OCI-M1 (cell line): ENCODE data around the gene SLC35F1.

ENCODE experiments used
- DNase-seq: peaks from one replicate; lab custom pipeline; 2025; lab: John Stamatoyannopoulos, UW

SLC35F1 gene

DNA sequence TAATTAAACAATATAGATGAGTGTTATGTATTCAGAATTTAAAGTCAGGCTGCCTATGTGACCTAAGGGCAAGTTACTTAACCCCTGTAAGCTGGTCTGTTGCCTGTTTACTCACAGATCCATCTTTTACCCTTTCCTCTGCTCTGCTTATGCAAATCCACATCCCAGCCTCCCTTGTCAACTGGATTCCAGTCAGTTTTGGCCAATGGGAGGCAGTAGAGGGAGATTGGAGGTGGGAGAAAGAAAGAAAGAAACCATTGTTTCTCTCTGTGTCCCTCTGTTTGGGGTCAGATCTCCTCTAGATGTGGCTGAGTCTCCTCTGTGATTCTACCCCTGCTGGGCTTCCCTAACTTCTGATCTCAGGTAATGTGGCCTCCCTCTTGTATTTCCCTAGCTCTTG lies 374.2 kb downstream of the SLC35F1 start:
- DNase-seq: no peak

DNA sequence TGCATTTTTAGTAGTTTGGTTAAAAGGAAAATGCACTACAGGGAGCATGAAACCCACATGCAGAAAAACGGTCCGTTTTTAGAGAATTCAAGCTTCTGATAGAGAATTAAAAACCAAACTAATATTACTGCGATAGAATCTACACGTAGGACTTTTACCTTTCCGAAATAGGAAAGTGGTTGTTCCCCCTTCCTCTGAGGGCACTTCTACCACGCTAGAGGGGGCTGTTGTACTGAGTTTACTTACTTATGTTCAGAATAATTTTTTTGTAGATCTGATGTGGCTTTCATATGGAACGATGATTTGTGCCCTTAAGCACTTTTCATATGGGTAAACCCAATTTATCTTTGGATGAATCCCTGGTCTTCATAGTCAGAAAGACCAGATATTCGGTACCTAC lies 376.7 kb downstream of the SLC35F1 start:
- DNase-seq: peak; percentile 84

DNA sequence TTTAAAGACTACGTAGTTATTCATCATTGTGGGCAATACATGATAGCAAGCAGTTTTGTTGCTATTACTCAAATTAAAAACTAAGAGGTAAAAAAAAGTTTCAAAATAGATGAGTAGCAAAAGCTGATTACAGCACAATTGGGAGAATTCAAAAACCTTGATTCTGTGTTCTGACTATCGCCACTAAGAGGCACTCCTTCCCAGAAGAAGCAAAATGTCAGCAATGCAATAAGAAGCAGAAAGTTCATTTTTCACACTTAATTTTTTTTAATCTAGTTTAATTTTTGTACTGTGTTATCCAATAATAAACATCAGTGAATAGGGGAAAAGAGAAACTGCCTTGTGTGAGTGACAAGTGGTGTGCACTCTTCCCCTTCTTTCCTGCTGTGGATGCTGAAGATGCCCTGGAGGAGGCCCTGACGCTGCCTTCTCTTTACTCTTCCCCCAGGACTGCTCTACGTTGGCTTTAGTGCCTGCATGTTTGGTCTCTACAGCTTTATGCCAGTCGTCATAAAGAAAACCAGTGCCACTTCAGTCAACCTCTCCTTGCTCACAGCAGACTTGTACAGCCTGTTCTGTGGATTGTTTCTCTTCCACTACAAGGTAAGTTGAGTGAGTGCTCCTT lies 377.8 kb downstream of the SLC35F1 start:
- peak; percentile 44 for DNase-seq

DNA sequence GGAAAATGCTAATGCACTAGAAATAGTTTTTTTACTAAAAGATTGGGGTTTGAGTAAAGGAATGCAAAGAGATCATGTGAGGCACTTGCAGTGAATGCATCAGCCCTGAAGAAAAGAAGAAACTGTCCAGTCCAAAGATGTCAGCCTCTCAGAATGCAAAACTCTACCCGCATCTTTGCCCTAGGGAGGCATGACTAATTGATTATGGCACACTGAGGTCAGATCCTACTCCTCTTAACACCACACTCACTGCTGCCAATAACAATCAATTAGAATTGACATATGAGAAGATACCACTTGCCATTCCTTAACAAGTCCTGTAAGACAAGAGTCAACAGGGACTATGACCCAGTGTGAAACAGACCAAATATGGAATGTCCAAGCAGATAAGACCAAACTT lies 378.7 kb downstream of the SLC35F1 start:
- no peak for DNase-seq

DNA sequence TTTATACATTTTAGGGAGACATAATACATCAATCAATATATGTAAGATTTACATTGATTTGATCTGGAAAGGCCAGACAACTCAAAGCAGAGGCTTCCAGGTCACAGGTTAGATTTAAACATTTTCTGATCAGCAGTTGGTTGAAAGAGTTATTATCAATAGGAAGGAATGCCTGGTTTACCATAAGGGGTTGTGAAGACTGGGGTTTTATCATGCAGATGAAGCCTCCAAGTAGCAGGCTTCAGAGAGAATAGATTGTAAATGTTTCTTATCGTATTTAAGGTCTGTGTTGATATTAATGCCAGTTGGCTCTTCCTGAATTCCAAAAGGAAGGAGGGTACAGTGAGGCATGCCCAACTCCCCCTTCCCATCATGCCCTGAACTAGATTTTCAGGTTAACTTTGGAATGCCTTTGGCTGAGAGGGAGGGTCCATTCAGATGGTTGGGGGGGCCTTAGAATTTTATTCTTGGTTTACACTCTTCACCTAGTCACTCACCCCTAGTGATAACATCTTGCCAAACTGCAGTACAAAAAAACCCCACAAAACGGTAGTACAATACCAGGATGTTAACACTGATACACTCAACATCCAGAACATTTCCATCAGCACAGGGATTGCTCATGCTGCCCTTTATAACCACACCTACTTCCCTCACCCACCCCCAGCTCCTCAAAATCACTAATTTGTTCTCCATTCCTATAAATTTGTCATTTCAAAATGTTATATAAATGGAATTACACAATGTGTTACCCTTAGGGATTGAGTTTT lies 381.5 kb downstream of the SLC35F1 start:
- DNase-seq: peak; percentile 8

DNA sequence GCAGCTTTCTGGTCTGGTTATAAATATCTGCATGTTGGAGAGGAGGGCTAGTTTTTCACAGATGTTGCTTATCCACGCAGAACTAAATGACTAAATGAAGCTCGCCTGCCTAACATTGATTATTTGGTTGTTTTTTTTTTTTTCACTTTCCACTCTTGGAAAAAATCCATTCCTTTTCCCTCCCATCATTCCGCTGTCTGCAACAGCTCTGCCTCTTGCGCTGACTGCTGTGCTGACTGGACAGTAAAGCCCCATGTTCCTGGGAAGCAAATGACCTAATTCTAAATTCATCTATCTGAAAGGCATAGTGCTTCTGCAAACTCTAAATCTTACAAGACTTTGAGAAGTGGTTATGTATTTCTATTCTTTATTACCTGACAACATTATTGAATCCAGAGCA lies 385.5 kb downstream of the SLC35F1 start:
- DNase-seq: no peak

DNA sequence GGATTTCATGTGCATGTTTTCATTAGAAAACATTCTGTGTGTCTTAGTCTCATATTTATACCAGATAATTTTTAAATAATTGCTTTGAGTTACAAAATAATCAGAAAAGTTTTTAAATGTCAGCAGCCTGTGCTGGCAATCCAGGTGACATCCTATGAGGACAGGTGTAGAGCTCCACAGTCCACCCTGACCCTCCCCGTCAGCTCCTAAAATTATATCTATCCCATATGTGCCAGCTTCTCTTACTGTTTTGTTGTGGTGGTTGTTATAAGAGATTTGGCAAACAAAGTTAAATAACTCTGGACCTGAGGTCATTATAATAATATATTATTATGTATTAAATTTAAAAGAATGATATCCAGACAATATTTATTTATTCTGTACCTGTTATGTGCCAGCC lies 387.8 kb downstream of the SLC35F1 start:
- DNase-seq: no peak

DNA sequence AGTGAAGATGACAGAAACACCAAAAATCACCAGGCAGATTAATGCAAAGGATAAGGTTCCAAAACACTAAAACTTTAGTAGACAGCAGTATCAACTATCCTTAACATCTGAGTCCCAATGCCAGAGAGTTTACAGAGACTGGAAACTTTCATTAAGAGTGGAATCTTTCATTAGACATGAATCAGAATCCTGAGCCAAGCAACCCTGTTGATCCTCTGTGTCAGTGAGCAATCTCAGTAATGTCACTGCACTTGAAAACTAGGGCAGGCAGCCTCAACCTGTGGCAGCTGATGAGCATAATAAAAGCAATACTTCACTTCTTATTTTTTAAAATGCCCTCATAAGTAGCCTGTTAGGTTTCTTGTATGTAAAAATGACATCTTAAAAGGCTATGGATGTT lies 388.3 kb downstream of the SLC35F1 start:
- no peak for DNase-seq

DNA sequence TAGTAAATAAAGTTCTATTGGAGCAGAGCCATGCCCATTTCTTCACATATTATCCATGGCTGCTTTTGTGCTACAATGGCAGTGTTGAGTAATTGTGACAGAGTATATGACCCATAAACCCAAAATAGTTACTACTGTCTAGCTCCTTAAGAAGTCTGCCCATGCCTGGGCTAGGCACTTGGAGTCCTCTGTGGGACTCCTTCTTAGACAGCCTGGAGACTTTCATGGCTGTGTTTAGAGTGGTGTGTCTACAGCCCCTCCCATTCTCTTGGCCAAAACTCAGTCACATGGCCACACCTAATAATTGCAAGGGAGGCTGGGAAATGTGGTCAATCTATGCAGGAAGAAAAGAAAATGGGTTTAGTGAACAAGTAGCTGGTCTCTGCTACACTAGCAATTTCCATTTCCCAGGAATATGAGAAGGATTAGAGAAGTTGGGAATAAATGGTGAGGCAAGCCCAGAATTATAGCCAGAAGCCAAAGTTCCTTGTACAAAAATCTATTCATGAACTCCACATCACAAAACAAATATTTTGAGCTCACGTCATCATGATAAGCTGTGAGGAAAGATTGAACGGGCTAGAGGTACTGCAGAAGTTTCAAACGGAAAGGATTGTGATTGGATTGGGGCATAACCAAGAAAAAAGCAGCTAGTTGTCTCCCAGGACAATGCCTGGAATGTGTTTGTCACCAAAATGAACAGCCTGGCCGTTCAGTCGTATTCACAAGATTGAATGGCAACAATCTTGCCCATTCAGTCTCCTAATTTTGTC lies 389.3 kb downstream of the SLC35F1 start:
- no peak for DNase-seq

DNA sequence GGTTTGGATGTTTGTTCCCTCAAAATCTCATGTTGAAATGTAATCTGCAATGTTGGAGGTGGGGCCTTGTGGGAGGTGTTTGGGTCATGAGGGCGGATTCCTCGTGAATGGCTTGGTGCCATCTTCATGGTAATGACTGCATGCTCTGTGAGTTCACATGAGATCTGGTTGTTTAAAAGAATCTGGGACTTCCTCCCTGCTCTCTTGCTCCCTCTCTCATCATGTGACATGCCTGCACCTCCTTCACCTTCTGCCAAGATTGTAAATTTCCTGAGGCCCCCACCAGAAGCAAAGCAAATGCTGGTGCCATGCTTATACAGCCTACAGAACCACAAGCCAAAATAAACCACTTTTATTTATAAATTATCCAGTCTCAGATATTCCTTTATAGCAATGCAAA lies 390.8 kb downstream of the SLC35F1 start:
- peak; percentile 36 for DNase-seq

DNA sequence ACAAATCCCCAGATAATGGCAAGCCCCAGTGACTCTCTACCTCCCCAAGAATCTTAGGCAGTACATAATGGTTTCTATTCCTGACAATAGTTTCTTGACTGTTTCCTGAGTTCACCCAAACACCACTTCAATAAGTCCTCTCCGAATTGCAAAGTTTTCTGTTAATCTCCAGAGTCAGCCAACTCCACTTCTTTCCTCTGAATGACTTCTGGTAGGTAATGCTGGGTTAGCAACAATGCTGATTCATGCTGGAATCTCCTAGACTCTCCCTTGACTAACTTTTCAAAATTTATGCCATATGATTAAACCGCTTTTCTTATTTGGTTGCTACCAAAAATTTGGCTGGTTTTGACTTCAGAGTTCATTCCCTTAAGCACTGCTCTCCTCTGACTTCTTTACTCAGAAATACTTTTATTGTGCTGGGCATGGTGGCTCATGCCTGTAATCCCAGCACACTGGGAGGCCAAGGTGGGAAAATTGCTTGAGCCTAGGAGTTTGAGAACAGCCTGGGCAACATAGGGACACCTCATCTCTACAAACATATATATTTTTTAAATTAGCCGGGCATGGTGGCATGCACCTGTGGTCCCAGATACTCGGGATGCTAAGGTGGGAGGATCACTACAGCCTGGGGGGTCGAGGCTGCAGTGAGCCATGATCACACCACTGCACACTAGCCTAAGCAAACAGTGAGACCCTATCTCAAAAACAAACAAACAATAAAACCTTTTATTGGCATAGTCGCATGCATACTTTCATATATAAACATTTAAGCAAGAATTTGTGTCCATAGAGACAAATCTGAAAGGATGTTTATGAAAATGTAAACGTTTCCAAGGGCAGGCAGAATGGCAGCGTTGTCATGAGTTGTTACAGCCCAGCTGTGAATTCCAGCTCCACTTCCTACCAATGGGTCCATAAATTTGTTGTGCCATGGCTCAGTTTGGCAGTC lies 391.7 kb downstream of the SLC35F1 start:
- no peak for DNase-seq

DNA sequence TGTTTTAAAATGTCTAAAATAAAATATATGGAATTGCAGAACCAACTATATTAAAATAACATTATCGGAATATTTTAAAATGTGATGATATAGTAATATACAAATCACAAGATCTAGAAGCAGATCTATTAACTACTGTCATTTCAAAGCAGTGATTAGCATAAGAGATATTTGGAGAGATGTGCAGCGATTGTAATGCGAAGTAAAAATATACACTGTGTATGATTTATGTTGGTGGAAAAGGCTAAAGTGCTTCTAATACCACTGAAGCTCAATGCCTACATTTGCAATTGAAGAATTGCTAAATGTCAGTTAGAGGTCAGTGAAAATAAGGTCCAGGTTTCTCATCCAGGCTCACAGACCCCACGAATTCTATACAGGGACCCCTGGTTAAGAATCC lies 392.4 kb downstream of the SLC35F1 start:
- DNase-seq: no peak

DNA sequence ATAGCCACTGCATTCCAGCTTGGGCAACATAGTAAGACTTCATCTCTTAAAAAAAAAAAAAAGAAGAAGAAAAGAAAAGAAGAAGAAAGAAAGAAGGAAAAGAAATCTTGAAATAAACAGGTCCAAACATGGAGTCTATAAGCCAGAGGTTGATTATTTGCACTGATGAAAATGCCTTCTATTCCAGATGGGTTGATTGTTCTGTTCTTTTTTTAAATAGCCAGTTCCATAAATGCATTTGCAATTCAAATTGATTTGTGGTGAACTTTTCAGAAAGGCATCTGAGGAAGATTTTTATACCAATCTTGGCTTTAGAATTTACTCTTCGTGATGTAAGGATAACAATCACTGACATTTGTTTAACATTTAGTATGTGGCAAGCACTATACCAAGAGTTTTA lies 397.3 kb downstream of the SLC35F1 start:
- no peak for DNase-seq

DNA sequence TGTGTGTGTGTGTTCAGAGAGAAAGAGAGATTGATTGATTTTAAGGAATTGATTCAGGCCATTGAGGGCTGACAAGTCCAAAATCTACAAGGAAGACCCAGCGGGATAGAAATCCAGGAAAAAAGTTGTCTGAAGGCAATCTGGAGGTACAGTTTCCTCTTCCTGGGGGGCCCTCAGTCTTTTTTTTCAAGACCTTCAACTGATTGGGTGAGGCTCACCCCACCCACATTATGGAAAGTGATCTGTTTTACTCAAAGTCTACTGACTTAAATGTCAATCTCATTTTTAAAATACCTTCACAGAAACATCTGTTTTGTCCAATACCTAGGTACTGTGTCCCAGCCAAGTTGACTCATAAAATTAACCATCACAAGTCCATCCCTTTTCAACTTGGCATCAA lies 398.0 kb downstream of the SLC35F1 start:
- DNase-seq: no peak

DNA sequence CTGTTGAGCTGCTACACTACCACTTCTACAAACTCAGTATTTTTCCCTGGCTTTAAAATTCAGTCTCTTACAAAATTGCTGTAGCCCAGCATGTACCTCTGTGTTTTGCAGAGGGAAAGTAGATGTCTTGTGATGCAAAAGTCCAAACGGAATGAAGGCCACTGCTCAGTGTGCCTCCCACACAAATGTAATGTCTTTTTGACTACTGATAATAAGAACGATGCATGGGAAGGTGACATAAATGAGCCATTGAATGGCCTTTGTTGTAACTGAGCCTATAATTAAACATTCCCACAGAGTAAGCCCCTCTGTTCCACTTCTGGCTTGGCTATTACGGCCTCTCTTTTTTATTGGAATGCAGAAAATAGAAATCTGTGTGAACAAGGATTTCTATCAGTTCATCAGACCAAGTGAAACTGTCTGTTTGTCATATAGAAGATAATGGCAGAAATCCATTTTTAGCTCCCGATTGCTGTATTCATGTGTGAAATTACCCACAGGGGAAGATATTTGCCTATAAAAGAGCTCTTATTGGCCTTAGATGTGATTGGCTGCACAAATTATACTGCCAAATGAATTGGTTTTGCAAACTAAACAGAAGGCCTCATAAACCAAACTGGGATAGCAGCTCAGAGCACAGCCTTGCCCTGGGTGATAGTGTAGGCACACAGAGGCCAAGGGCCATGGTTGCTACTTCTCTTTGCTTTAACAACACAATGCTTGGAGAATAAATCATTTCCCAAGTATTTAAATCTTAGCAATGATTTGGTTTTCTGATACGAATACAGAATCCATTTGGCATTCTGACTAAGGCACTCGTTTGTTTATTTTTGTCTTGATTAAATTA lies 399.6 kb downstream of the SLC35F1 start:
- DNase-seq: no peak

DNA sequence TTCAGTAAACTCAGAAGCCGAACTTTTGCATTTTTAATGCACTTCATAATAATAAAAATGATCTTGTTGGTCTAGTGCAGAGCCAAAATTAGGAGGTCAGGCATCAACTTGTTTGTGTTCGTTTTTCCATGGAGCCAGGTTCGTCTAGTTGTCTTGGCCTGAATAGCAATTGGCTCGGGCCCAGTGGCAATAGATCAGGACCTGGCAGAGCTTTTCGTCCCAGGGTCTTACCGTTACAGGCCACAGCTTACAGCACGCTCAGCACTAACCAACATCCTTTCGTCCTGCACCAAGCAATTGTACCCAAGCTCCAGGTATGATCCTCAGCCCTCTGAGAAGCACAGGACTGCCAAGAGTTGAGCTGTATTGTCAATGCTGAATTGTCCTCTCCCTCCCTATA lies 400.5 kb downstream of the SLC35F1 start:
- DNase-seq: no peak

DNA sequence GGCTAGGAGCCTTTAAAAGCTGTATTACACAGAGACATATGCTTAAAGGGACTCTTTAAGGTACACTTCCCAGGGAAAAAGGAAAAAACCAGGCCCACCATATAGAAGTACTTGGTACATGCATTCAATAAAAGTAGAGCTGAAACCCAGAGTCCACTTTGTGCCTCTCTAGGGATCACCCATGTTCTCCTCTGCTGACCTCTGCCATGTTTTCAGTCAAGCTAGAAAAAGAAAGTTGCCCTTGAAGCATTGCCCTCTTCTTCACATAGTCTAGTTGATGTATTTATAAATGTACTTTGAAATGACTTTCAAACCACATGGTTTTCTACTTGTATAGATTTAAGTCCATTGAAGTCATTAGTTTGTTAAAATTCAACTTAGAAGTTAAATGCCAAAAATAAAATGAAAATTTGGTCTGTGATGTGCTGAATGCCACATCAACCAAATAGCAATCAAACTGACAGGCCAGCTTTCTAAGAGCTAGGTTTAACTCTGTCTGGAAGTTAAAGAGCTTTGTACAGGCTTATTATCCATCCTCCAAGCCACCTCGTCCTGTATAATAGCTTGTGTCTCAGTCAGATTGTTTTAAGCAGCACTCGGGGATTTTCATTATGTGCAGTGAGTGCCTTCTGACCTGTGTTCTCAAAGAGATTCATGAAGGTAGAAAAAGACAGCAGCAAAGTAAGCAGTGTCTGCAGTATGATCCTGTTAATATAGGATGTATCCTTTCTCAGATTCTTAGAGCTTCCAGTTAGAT lies 402.5 kb downstream of the SLC35F1 start:
- no peak for DNase-seq

DNA sequence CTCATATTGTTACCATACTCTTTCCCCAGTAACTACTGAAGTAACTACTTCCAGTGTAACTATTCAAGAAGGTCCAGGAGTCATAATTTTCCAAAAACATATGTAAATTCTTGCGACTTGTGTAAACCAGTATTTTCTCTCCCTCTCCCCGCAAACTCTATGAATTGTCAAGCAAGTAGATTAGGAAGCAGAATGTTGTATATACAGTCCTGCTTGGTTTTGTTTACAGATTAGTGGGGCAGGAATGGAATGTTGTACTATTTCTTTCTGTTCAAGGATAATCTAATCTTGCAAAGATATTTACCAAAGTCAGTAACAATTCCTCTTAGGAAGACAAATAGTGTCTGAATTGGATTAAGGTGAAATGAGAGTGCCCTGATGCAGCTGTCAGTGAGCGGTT lies 406.1 kb downstream of the SLC35F1 start:
- no peak for DNase-seq

DNA sequence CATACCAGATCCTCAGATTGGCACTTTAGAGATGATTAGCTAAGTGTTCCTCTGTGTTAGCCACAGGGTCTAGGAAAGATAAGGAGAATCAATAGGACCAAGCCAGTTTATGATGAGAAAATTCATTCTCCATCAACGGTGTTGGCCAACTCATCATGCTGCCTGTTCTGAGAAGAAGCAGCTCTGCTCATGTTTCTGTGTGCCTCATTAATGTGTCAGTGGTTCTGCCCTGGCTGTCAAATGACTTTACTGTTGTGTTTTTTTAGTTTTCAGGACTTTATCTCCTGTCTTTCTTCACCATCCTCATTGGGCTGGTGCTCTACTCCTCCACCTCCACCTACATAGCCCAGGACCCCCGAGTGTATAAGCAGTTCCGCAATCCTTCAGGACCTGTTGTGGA lies 406.7 kb downstream of the SLC35F1 start:
- DNase-seq: no peak

DNA sequence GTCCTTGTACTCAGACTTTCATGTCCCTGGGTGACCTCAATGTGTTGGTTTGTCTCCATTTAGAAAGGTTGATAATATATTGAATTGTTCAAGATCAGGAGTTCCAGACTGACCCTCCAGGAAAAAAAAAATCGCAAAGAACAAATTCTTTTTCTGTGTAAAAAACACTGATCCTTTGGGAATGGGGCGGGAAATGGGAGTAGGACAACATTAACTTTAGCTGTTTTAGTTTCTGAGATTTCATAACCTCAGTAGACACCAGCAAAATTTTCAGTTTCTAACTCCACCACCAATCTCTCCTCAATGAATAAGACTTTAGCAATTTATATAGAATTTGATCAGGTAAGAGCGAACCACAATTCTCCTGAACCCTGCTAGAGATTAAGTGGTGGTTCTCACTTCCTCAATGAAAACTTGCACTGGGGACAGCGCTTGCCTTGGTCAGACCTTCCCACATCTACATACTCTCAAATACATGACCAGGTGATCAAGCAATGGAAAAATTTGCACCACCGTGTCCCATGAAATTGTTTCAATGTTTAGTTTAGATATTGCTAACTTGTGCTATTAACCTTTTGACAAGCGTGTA lies 409.8 kb downstream of the SLC35F1 start:
- DNase-seq: no peak
